K562 (cell line): ENCODE results near the gene DPH2. TPM values are rescaled to one million over a fixed set of nuclear protein-coding genes. Genes with fewer than 3 reads are reported as not detected.

Experiments used
- BRCA1 ChIP-seq, 2 experiments: fragments of 450-650 bp in 1 of 2; sonication (generic) in 1 of 2; formaldehyde crosslinking in 1 of 2; IDR thresholded peaks; 2 replicates each; pipeline versions ENCODE4 v1.5.0 to v1.6.1; 2017 to 2020; ENCODE audit warnings: mild to moderate bottlenecking in 1 of 2, missing genetic modification reagents in 1 of 2
- CREM ChIP-seq: IDR thresholded peaks from 2 replicates; pipeline ENCODE4 v1.6.1; 2014; ENCODE audit warnings: antibody characterized with exemption, low read depth
- HLTF ChIP-seq: fragments of 450-650 bp; IDR thresholded peaks from 2 replicates; pipeline ENCODE4 v1.6.1; 2016
- PHF20 ChIP-seq: fragments of 450-650 bp; IDR thresholded peaks from 2 replicates; pipeline ENCODE4 v1.6.1; 2018; ENCODE audit not compliant: partially characterized antibody
- TGIF2 ChIP-seq: sonication (generic); formaldehyde crosslinking; IDR thresholded peaks from 2 replicates; pipeline ENCODE4 v1.8.1; 2022; ENCODE audit warnings: mild to moderate bottlenecking, missing genetic modification reagents, moderate library complexity
- YY1 ChIP-seq, 3 experiments: IDR thresholded peaks; 2 replicates each; pipeline ENCODE4 v1.6.1; 2011; ENCODE audit warnings: low read length in 2 of 3, mild to moderate bottlenecking in 2 of 3, moderate library complexity in 2 of 3, borderline replicate concordance in 1 of 3, control low read depth in 1 of 3, low read depth in 1 of 3; ENCODE audit not compliant: insufficient read depth in 3 of 3, insufficient replicate concordance in 2 of 3, control insufficient read depth in 1 of 3, insufficient read length in 1 of 3; ENCODE audit errors: extremely low read depth in 1 of 3
- polyA plus RNA-seq, 8 experiments: library from polyadenylated mRNA; depleted of rRNA in 4 of 8; stranded (reverse) in 5 of 8; unstranded in 3 of 8; fragments of >200 nt; fragmentation: Nextera tagmentation in 2 of 8; fragmentation: Illumina TruSeq in 1 of 8; extraction: Ambion mirVana in 2 of 8; extraction: Trizol in 1 of 8; gene quantifications; 2 replicates each; pipeline versions ENCODE4 v1.2.1 to v1.2.3, GENCODE V29; 2011 to 2014; ENCODE audit warnings: inconsistent platforms in 1 of 8, missing spikeins in 1 of 8
- total RNA-seq, 7 experiments: library from RNA; depleted of rRNA in 6 of 7; stranded (reverse); fragments of >200 nt in 6 of 7; fragmentation: Illumina TruSeq in 2 of 7; extraction: Trizol in 2 of 7; gene quantifications; 2 replicates each; pipeline versions ENCODE4 v1.2.1 to v1.2.3, GENCODE V29; 2011 to 2021; ENCODE audit warnings: low replicate concordance in 1 of 7
- TF ChIP-seq, protein P1 (sequence below): fragments of 450-650 bp; IDR thresholded peaks from 2 replicates; pipeline ENCODE4 v1.6.1; 2016
- TF ChIP-seq, protein P2 (sequence below), 2 experiments: fragments of 450-650 bp in 1 of 2; sonication (generic) in 1 of 2; formaldehyde crosslinking in 1 of 2; IDR thresholded peaks; 2 replicates each; pipeline versions ENCODE4 v1.7.1 to v1.9.0; 2016 to 2022; ENCODE audit warnings: inconsistent platforms in 1 of 2, mild to moderate bottlenecking in 1 of 2, missing genetic modification reagents in 1 of 2
- TF ChIP-seq, protein P3 (sequence below): fragments of 450-650 bp; formaldehyde crosslinking; IDR thresholded peaks from 2 replicates; pipeline ENCODE4 v1.4.0; 2020; ENCODE audit warnings: mild to moderate bottlenecking, moderate library complexity

The DPH2 gene
- total and polyA plus RNA-seq, 9 of the 15 experiments (the other 6 are each of a cell fraction or from before 2014, with no cell fraction given) = 17.9 to 94.1 (median 68.1) TPM

DNA sequence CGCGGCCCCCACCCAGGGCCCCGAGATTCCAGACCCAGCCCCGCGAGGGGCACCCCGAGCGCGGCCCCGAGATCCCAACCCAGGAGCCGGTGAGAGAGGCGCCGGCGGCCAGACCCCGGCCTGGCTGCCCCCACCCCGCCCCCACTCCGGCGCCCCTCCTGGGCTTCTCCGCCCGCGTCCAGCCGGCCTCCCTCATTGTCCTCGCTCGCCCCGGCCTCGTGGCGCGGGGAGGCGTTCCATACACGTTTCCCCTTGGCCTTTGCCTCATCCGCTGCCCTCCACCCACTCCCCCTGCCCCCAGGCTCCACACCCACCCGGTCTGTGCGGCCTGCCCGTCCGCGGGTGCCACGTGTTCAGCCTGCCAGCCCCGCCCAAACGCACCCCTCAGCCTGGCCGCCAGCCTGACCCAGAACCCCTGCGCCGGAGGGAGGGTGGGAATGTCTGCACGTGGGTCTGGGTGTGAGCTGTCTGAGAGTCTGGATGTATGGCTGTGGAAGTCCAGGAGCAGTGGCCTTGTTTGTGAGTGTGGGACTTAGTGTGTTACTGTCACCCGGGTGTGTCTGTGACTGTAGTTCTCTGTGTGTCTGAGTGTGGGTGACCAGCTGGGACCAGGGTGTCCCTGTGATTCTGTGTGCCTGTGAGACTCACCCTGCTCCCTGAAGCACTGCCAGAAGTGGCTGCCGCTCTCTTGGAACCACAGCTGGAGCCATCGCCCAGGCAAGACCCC lies 9.9 kb downstream of the DPH2 start (continued):
- TF ChIP-seq PHF20 (peak; percentile 35), BRCA1 (IDR thresholded peaks at IDR 0.05) (no peak), BRCA1 (CRISPR knock-in tag; IDR thresholded peaks at IDR 0.05) (no peak), YY1 (IDR thresholded peaks at IDR 0.05; ENCODE audit: borderline replicate concordance in 1 of 3, control insufficient read depth in 1 of 3, extremely low read depth in 1 of 3, insufficient read depth in 3 of 3, insufficient read length in 1 of 3, insufficient replicate concordance in 2 of 3, low read depth in 1 of 3, low read length in 2 of 3) (peak in 1 of 3 experiments; percentile 11), HLTF (no peak), CREM (peak; percentile 39; the same call in 1 of the 2 replicates), TGIF2 (CRISPR knock-in tag) (no peak)
- TF ChIP-seq, protein P1, sequence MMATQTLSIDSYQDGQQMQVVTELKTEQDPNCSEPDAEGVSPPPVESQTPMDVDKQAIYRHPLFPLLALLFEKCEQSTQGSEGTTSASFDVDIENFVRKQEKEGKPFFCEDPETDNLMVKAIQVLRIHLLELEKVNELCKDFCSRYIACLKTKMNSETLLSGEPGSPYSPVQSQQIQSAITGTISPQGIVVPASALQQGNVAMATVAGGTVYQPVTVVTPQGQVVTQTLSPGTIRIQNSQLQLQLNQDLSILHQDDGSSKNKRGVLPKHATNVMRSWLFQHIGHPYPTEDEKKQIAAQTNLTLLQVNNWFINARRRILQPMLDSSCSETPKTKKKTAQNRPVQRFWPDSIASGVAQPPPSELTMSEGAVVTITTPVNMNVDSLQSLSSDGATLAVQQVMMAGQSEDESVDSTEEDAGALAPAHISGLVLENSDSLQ = no peak; the same call in 1 of the 2 replicates
- TF ChIP-seq, protein P2, sequence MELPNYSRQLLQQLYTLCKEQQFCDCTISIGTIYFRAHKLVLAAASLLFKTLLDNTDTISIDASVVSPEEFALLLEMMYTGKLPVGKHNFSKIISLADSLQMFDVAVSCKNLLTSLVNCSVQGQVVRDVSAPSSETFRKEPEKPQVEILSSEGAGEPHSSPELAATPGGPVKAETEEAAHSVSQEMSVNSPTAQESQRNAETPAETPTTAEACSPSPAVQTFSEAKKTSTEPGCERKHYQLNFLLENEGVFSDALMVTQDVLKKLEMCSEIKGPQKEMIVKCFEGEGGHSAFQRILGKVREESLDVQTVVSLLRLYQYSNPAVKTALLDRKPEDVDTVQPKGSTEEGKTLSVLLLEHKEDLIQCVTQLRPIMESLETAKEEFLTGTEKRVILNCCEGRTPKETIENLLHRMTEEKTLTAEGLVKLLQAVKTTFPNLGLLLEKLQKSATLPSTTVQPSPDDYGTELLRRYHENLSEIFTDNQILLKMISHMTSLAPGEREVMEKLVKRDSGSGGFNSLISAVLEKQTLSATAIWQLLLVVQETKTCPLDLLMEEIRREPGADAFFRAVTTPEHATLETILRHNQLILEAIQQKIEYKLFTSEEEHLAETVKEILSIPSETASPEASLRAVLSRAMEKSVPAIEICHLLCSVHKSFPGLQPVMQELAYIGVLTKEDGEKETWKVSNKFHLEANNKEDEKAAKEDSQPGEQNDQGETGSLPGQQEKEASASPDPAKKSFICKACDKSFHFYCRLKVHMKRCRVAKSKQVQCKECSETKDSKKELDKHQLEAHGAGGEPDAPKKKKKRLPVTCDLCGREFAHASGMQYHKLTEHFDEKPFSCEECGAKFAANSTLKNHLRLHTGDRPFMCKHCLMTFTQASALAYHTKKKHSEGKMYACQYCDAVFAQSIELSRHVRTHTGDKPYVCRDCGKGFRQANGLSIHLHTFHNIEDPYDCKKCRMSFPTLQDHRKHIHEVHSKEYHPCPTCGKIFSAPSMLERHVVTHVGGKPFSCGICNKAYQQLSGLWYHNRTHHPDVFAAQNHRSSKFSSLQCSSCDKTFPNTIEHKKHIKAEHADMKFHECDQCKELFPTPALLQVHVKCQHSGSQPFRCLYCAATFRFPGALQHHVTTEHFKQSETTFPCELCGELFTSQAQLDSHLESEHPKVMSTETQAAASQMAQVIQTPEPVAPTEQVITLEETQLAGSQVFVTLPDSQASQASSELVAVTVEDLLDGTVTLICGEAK (IDR thresholded peaks at IDR 0.05) = 0 out of 2 replicates have a peak, but pooled peaks have one; percentile 25
- TF ChIP-seq, protein P2 (CRISPR knock-in tag; IDR thresholded peaks at IDR 0.05) = no peak
- TF ChIP-seq, protein P3, sequence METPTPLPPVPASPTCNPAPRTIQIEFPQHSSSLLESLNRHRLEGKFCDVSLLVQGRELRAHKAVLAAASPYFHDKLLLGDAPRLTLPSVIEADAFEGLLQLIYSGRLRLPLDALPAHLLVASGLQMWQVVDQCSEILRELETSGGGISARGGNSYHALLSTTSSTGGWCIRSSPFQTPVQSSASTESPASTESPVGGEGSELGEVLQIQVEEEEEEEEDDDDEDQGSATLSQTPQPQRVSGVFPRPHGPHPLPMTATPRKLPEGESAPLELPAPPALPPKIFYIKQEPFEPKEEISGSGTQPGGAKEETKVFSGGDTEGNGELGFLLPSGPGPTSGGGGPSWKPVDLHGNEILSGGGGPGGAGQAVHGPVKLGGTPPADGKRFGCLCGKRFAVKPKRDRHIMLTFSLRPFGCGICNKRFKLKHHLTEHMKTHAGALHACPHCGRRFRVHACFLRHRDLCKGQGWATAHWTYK (CRISPR knock-in tag) = no peak
